HS-5 (cell line): ENCODE measurements around the gene OSBP.
A peak's percentile ranks its signal among the peaks of the same experiment; 100 is the strongest.
"Not testable (repeated sequence)": the region's sequence is repeated elsewhere in the genome, so short reads cannot be mapped to it uniquely, and the experiment has no call there.

Experiments used
- DNase-seq: peaks from one replicate; pipeline ENCODE4 v3.0.0-alpha.2; 2012; ENCODE audit warnings: low read depth

Gene OSBP

GRCh38 chr11:59553323-59553722, 62.3 kb downstream of the OSBP start:
- DNase-seq = no peak

GRCh38 chr11:59552844-59553243, 62.7 kb downstream of the OSBP start:
- no peak for DNase-seq

- DNase-seq = peak; percentile 70
Measured at GRCh38 chr11:59551659-59552521, 63.7 kb downstream of the OSBP start.

GRCh38 chr11:59550842-59551658, 64.5 kb downstream of the OSBP start:
- DNase-seq = peak; percentile 90

GRCh38 chr11:59550368-59550841, 65.2 kb downstream of the OSBP start:
- peak; percentile 99 for DNase-seq

GRCh38 chr11:59548309-59548656, 67.3 kb downstream of the OSBP start:
- DNase-seq = no peak

- not testable (repeated sequence) for DNase-seq
Measured at GRCh38 chr11:59547605-59548308, 67.8 kb downstream of the OSBP start.

GRCh38 chr11:59545179-59546020, 70.2 kb downstream of the OSBP start:
- peak; percentile 51 for DNase-seq

GRCh38 chr11:59544869-59545178, 70.8 kb downstream of the OSBP start:
- no peak for DNase-seq

- DNase-seq = not testable (repeated sequence)
Measured at GRCh38 chr11:59543713-59544112, 71.9 kb downstream of the OSBP start.

- no peak for DNase-seq
Measured at GRCh38 chr11:59542142-59542810, 73.3 kb downstream of the OSBP start.

GRCh38 chr11:59534676-59535075, 80.9 kb downstream of the OSBP start:
- DNase-seq = no peak

GRCh38 chr11:59532620-59533019, 83.0 kb downstream of the OSBP start:
- DNase-seq = no peak

GRCh38 chr11:59528711-59529110, 86.9 kb downstream of the OSBP start:
- no peak for DNase-seq
